Measurements from ENCODE around the gene LRRC58. TPM values are rescaled to one million over a fixed set of nuclear protein-coding genes. Genes with fewer than 3 reads are reported as not detected.

LRRC58 gene
- total and polyA plus RNA-seq, 2 of the 8 experiments (the other 6 are each of a cell fraction or from before 2014, with no cell fraction given): 4.3 to 15.4 TPM

DNA sequence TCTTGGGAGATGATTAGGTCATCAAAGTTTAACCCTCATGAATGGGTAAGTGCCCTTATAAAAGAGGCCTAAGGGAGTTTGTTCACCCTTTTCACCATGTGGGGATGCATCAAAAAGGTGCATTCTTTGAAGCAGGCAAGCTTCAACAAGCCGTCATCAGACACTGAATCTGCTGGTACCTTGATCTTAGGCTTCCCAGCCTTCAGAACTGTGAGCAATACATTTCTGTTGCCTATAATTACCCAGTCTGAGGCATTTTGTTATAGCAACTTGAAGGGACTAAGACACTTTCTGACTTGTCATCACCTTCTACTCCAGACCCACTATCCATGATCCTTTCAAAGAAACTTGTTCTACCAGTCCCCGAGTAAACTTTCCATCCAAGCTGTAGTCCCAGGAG, 44.6 kb upstream of the LRRC58 start:
- no peaks in the 10 kb centered on the region for H3K9me3 ChIP-seq (ENCODE audit: insufficient read depth in 2 of 2, low read depth in 1 of 2, low read length in 1 of 2)
- H3K56ac ChIP-seq (replicated peaks; ENCODE audit: insufficient read length, low read depth, low read length): no peak overlapping the region
- no peak overlapping the region for H3K27ac ChIP-seq (ENCODE audit: low read depth, low read length)
- H2BK12ac ChIP-seq (ENCODE audit: low read depth, low read length): no peak overlapping the region
- TF ChIP-seq, protein P1, sequence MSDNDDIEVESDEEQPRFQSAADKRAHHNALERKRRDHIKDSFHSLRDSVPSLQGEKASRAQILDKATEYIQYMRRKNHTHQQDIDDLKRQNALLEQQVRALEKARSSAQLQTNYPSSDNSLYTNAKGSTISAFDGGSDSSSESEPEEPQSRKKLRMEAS (IDR thresholded peaks at IDR 0.05): no peak
- TF ChIP-seq SRF (IDR thresholded peaks at IDR 0.05; ENCODE audit: low read depth, low read length): no peak
- no peak for TF ChIP-seq HDAC6 (IDR thresholded peaks at IDR 0.05; ENCODE audit: low read depth, low read length)
- TF ChIP-seq GABPA (IDR thresholded peaks at IDR 0.05; ENCODE audit: borderline replicate concordance, insufficient read depth, low read length): no peak
- no peak for TF ChIP-seq RAD21 (IDR thresholded peaks at IDR 0.05 in 1 of 2, conservative IDR thresholded peaks at IDR 0.05 in 1 of 2; ENCODE audit: low read depth in 2 of 2, low read length in 2 of 2)
- no peak for TF ChIP-seq SUZ12 (IDR thresholded peaks at IDR 0.05; ENCODE audit: low read length)
- no peak for TF ChIP-seq RFX5 (IDR thresholded peaks at IDR 0.05; ENCODE audit: borderline replicate concordance, low read depth, low read length)
- no peak for TF ChIP-seq KDM1A (IDR thresholded peaks at IDR 0.05; ENCODE audit: borderline replicate concordance, low read length)
- no peak for TF ChIP-seq SP2 (IDR thresholded peaks at IDR 0.05; ENCODE audit: low read length)
- no peak overlapping the region for H2BK5ac ChIP-seq (ENCODE audit: low read depth, low read length)
- H3K79me2 ChIP-seq (ENCODE audit: control insufficient read depth in 1 of 2, insufficient read depth in 2 of 2, low read length in 2 of 2): no peaks in the 10 kb centered on the region
- no peak overlapping the region for H2BK20ac ChIP-seq (ENCODE audit: low read length)
- ChIA-PET CTCF (ENCODE audit: partially characterized antibody) (interaction anchor here (2.0 kb wide), 1 partner anchor 23 kb away, joined by 7 read pairs; no protein-coding TSS in a partner anchor), POLR2A (ENCODE audit: partially characterized antibody) (interaction anchor here (1.1 kb wide), 1 partner anchor 12 kb away, joined by 3 read pairs; no protein-coding TSS in a partner anchor)
- no peak overlapping the region for H3K4ac ChIP-seq (replicated peaks; ENCODE audit: insufficient read length, low read depth, low read length)
- no peak for DNase-seq (ENCODE audit: low read depth in 1 of 2, low spot score in 2 of 2)
- no peak overlapping the region for H3K18ac ChIP-seq (ENCODE audit: extremely low read depth, low read length)
- H3K4me2 ChIP-seq (ENCODE audit: insufficient read depth in 1 of 2, low read depth in 2 of 2, low read length in 2 of 2): no peak overlapping the region
- peaks cover 10 to 50% (median 39%) of the 10 kb centered on the region in 4 experiments; a peak in 7 of 8 replicates for H3K36me3 ChIP-seq (ENCODE audit: control insufficient read depth in 2 of 4, insufficient read depth in 4 of 4, low read length in 3 of 4)
- H3K23me2 ChIP-seq (ENCODE audit: low read depth, low read length): no peaks in the 10 kb centered on the region
- no peak overlapping the region for H2BK120ac ChIP-seq (replicated peaks; ENCODE audit: low read depth, low read length)
- no peak overlapping the region for H2AK5ac ChIP-seq (ENCODE audit: low read depth, low read length)
- no peak overlapping the region for H3K23ac ChIP-seq (ENCODE audit: insufficient read length)
- no peak overlapping the region for H3K9ac ChIP-seq (replicated peaks in 1 of 4; ENCODE audit: extremely low read depth in 1 of 4, low read depth in 3 of 4, low read length in 3 of 4)
- H2BK15ac ChIP-seq (ENCODE audit: low read length): no peak overlapping the region
- H3K14ac ChIP-seq (ENCODE audit: insufficient read length): no peak overlapping the region
- no peak overlapping the region for H3K4me3 ChIP-seq (ENCODE audit: extremely low read depth in 1 of 4, insufficient read depth in 2 of 4, low read depth in 3 of 4, low read length in 4 of 4)
- no peaks in the 10 kb centered on the region for H4K20me1 ChIP-seq (replicated peaks in 1 of 2; ENCODE audit: control insufficient read depth in 1 of 2, insufficient read depth in 2 of 2, low read length in 2 of 2)
- H4K5ac ChIP-seq (ENCODE audit: insufficient read length, low read depth, low read length): no peak overlapping the region
- H4K91ac ChIP-seq (replicated peaks; ENCODE audit: insufficient read length, low read length): no peak overlapping the region
- WGBS, 2 experiments (ENCODE audit: extremely low coverage in 1 of 2, insufficient coverage in 1 of 2, insufficient read length in 1 of 2, insufficient replicate concordance in 2 of 2, low coverage in 1 of 2, low lambda C conversion rate in 2 of 2, missing lambda C conversion rate in 1 of 2): 93% methylated on average over 2 of the region's 2 CpGs; no CpG with 5 or more reads in 1 of the 2 experiments
- no peaks in the 10 kb centered on the region for H3K79me1 ChIP-seq (ENCODE audit: low read depth, low read length)
- H3K27me3 ChIP-seq (replicated peaks in 1 of 4; ENCODE audit: control insufficient read depth in 3 of 4, extremely low read depth in 1 of 4, insufficient read depth in 3 of 4, low read length in 3 of 4): no peaks in the 10 kb centered on the region
- no peak overlapping the region for H2AFZ ChIP-seq (ENCODE audit: low read length)
- H3K4me1 ChIP-seq (replicated peaks in 1 of 4; ENCODE audit: control insufficient read depth in 3 of 4, insufficient read depth in 4 of 4, low read length in 3 of 4): no peaks in the 10 kb centered on the region
- no peak overlapping the region for H4K8ac ChIP-seq (ENCODE audit: extremely low read depth, insufficient read depth, low read length)
- FAIRE-seq: no peak

All from H1 (cell line).